Measurements from ENCODE around the gene SPATA21.

The SPATA21 gene

DNA sequence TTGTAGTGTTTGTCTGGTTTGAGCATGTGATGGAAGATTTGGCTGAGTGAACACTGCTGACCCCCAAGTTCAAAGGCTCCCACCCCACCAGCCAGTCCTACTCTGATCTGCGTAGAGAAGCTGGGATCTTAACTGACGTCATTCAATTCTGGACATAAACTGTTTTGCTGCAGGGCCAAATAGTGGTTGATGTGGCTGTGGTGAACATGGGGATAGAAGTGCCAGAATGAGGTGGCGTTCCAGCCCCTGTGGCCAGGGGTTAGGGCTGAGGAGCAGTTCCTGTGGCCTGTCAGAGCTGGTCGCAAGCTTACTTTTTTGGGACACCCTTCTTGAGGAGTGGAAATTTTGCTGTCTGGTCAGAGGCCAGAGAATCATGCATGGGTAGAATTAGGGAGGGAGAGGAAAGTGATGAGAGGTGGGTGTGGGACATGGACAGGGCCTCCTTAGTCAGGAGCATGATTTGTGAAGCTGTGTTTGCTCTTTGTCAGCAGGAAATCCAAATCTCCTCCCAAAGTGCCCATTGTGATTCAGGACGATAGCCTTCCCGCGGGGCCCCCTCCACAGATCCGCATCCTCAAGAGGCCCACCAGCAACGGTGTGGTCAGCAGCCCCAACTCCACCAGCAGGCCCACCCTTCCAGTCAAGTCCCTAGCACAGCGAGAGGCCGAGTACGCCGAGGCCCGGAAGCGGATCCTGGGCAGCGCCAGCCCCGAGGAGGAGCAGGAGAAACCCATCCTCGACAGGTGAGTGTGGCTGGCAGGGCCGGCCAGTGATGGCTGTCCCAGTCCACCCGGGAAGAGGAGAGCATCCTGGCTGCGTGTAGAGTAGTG is 44.3 kb downstream of the SPATA21 start:
- DNase-seq: no peak
- intact Hi-C loops (cut with DNase I): no loop called here

DNA sequence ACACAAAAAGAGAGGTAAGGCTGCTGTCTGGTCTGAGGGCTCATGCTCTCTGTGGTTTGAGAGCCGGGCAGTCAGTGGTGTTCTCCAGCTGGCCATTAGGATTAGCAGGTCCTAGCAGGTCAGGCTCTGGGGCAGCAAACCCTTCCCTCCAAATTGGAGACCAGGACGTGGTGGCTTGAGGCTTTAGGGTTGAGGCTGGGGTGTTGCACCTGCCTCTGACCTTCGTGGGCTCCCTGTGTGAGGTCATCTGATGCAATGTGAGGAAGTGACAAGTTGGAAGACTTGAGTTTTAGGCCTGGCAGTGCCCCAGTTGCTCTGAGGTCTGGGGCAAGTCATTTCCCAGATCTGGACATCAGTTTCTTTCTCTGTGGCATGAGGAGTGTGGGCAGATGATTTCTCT is 45.8 kb downstream of the SPATA21 start:
- no peak for DNase-seq
- intact Hi-C loops (cut with DNase I): no loop called here

DNA sequence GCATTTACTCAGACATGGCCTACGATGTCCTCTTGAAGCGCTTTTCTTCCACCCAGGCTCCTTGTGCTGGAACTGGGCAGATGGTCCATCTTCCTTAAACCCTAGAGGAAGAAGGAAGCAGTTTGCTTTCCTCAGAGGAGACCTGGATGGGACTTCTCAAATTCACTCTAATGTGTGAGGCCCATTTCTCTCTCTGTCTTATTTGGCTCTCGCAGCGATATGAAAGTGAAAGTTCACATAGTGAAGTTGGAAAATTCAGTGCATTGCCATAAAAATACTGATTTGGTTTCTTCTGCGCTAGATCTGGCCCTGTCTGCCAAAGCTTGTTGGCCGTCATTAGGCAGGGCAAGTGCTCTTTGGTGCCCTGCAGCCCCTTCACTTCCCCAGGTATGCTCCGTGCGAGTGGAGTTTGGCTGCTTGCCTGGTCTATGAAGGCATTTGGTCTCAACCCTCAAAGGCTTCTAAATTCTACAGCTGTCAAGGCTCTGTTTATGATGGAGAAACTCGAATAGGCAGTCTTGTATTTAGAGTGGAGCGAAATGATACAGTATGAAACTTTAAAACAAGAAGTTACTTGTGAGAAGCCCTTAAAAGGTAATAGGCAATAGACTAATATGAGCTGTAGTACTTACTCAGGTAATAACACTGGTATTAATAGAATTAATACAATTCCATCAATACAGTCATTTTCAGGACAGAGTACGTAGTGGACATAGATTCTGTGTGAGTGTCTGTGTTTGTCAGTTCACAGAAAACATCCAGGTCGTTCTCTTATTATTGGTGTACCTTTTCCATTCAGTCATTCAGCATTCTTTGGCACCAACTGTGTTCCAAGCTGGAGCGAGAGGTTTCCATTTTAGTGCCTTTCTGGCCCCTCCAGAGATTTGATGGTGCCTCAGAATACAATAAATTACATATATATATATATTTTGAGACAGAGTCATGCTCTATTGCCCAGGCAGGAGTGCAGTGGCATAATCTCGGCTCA is 49.7 kb downstream of the SPATA21 start:
- no peak for DNase-seq

DNA sequence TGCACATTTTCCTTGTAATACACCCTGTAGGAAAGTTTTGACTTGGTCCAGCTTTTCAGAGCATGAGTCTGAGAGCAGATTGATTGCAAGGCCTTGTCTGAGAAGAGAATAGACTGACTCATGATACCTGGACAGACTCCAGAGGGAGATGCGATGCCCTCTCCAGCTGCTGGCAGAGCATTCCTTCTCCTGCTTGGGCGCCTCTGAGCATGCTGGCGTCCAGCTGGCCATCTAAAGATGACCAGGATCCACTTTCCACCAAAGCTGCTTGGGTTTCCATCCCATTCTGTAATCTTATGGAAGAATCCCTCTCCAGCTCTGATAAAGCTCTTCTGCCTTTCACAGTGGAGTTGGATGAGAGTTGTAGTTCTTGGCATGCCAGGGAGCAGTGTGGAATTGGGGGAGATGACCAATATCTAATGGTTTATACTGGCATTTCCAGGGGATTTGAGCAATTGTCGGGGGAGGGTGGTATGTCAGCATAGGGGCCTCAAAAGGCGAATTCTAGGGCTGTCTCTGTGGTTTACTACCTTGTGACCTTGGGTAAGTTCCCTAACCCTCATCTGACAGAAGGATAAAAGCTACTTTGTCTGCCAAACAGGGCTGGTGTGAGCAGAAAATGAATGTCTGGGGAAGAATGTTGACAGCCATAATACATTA is 50.6 kb downstream of the SPATA21 start:
- peak in 23 of 42 donors; percentile 16 to 79 (median 42) for DNase-seq
- intact Hi-C loops (cut with DNase I): no loop called here

More for the DNA sequence above, 49.7 kb downstream of the SPATA21 start:
- intact Hi-C loops (cut with DNase I): no loop called here

DNA sequence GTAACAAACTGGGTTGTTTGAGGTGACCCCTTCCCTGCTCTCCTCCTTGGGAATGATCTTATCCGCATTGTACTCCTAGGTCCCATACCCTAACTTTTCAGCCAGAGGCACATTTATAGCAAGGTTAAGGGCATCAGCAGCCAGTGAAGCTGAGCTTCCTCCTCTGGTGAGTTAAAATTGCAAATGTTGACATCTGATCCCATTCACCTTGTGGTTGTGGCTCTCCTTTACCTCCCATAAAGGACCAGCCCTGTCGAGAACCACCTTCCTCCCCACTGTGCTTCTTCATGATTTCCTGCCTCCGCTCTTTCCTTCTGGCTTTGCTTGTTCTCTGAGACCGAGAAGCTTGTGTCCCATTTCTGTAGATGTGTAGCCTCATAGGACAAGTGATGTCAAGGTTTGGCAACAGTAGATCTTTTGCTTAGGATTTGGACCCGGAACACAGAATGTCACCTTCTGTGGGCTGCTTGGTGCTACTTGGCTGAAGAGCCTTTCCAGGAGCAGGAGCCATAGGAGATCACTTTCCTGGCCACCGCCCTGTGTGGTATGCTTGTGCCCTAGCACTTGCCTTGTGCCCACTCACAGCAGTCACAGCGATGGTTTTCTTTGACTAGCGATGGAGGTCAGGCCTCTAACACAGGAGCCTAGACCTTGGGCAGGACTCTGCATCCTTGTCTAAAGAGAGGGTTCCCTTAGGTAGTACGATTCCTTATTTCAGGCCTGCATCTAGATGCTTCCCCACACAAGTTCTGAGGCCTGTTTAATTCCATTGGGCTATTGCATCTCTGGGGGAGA is 51.4 kb downstream of the SPATA21 start:
- intact Hi-C loops (cut with DNase I): no loop called here
- DNase-seq: no peak

DNA sequence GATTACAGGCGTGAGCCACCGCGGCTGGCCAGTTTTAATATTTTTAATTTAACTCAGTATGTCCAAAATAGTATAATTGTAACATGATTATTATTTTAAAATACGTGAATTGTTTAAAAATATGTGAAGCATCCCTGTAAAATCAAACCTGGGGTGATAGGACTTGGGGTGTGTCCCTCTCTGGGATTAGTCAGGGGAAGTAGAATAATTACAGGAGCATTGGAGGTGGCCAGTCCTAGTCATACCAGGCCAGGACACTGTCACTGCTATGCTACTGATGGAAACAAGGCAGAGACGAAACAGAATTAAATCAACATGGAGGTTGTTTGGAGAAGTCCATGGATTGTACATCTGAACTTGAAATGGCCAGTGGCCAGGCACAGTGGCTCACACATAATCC is 53.3 kb downstream of the SPATA21 start:
- intact Hi-C loops (cut with DNase I): no loop called here
- no peak for DNase-seq

DNA sequence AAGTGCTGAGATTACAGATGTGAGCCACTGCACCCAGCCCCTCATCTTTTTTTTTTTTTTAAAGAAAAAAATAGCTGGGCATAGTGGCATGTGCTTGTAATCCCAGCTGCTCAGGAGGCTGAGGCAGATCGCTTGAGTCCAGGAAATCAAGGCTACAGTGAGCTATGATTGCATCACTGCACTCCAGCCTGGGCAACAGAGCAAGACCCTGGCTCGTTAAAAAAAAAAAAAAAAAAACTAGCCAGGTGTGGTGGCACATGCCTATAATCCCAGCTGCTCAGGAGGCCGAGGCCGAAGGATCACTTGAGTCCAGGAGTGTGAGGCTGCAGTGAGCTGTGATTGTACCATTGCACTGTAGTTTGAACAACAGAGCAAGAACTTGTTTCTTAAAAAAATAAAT is 56.4 kb downstream of the SPATA21 start:
- intact Hi-C loops (cut with DNase I): no loop called here

DNA sequence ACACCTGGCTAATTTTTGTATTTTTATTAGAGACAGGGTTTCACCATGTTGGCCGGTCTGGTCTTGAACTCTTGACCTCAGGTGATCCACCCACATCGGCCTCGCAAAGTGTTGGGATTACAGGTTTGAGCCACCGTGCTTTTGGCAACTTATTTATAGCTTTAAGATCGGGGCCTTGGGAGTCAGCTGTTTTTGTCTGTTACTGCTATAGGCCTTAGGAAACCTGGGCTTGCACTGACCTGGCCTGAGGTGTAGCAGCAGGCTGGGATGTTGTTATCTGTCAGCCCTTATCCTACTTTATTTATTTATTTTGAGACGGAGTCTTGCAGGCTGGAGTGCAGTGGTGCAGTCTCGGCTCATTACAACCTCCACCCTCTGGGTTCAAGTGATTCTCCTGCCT is 58.8 kb downstream of the SPATA21 start:
- no peak for DNase-seq
- intact Hi-C loops (cut with DNase I): no loop called here

More for the DNA sequence above, 56.4 kb downstream of the SPATA21 start:
- DNase-seq: no peak

DNA sequence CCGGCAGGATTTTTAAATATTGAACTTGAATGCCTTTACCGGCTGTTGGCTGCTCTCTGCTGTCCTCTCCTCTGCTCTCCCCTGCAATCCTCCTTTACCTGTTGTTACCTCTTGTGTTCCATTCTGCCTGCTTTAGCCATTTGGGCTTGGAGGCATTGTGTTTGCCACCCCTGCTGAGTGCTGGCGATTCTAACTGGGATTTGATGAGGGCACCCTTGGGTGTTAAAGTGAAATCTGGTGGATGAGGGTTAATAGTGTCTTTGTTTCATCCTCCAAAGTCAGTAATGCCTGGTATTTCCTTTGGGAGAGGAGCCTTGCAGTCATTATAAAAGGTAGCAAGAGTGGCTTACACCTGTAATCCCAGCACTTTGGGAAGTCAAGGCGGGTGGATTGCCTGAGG is 60.3 kb downstream of the SPATA21 start:
- intact Hi-C loops (cut with DNase I): no loop called here

DNA sequence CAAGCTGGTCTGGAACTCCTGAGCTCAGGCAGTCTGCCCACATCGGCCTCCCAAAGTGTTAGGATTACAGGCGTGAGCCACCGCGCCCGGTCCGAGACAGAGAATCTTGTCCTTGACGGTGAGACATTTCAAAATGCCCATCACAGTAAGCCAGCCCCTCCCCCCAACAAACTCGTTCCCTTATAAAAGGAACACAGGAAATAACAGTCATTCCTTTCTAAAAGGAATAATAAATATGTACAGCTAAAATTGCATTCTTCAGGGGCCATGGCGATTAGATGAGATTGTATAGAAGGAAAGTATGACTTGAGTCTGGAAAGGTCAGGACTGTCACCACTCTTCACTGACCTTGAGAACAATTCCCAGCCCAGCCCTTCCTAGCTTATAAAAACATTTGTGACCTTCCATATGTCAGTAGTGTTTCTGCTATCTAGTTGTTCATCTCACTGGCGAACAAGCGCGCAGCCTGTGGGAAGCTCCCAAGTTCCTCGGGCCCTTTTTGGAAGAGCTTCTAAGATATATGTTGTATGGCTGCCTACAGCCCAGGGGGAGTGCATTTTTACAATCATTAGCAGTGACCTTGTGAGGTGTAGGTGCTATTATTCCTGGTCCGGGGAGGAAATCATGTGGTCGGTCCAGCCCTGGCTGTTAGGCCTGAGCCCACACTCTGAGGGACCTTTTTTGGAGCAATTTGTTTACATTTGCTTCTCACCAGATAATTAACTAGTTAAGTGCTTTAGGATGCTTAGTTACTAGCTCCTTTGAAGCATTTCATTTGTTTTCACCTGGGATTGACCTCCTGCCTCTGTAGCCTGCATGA is 61.5 kb downstream of the SPATA21 start:
- intact Hi-C loops (cut with DNase I): no loop called here

More for the DNA sequence above, 60.3 kb downstream of the SPATA21 start:
- no peak for DNase-seq

DNA sequence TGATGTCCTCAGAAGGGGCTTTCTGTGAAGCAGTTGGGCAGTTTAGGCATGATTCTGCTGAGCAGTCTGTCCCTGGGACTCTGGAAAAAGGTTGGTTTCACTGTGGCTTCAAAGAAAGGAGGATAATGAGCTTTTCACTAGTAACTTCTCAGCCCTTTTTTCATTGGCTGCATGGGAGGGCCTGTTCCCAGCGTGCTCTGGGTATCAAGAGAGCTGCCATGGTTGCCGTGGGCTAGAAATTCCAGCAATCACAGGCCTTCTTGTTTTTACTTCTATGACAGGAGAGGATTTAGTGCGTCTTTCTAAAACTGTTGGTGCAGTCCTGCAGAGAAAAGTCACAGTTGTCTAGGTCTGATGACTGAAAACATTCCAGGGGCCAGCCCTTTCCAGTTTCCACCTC is 63.0 kb downstream of the SPATA21 start:
- intact Hi-C loops (cut with DNase I): no loop called here
- peak in 3 of 42 donors; percentile 43 to 46 (median 44) for DNase-seq

More for the DNA sequence above, 61.5 kb downstream of the SPATA21 start:
- DNase-seq: no peak

DNA sequence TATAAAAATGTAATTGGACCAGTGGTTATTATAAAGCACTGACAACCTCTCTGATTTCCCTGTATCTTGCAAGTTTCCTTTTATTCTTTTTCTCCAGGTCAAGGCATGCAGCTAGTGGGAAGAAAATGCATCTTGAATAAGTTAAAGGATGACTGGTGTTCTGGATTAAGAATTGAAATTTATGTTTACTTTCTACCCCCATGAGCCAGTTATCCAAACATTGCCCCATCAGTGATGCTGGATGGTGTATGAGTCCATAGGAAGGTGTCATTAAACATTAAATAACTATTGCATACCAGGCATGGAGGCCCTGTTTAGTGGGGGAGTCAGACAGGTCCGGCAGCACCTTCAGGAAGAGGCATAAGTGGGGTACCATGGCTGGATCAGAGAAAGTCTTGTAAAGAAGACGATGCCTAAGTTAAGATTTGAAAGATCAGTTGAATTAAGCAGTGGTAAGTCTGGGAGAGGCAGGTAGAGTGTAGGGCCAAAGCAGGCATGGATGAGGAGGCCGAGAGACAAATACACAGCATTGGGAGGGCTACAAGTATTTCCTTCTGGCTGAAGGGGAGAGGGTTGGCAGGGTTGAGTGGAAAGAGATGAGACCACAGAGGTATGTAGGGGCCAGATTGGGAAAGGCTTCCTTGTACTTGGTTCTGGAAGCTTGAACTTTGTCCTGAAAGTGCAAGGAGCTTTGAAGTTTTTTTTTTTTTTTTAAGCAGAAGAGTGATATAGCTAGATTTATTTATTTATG is 64.5 kb downstream of the SPATA21 start:
- no peak for DNase-seq

DNA sequence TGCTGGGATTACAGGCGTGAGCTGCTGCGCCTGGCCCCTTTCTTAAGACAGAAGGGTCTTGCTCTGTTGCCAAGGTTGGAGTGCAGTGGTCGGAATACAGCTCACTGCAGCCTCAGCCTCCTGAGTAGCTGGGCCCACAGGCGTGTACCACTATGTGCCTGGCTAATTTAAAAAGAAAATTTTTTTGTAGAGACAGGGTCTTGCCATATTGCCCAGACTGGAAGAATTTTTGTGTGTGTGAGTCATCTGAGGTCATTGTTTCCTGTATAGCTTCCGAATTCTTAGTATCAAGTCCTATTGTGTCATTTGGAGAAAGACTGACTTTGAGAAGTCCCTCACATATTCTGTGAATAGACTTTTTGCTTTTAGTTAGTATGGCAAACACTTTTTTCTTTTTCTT is 65.5 kb downstream of the SPATA21 start:
- no peak for DNase-seq
- intact Hi-C loops (cut with DNase I): no loop called here

More for the DNA sequence above, 64.5 kb downstream of the SPATA21 start:
- intact Hi-C loops (cut with DNase I): no loop called here

DNA sequence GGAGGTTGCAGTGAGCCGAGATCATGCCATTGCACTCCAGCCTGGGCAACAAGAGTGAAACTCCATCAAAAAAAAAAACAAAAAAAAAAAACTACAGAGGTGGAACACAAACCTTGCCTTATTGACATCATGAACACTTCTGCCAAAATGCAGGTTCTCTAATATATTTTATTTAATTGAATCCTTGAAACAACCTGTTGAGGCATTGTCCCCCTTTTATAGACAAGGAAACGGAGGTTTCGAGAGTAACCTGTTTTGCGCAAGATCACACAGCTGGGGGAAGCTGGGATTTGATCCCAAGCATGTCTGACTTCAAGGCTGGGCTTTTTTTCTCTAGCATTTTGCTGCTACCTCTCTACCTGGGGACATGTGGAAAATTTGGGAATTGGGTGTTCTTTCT is 67.4 kb downstream of the SPATA21 start:
- intact Hi-C loops (cut with DNase I): loop anchor here (10.0 kb wide), 1 partner anchor 285 kb away; no protein-coding TSS in a partner anchor
- DNase-seq: no peak

DNA sequence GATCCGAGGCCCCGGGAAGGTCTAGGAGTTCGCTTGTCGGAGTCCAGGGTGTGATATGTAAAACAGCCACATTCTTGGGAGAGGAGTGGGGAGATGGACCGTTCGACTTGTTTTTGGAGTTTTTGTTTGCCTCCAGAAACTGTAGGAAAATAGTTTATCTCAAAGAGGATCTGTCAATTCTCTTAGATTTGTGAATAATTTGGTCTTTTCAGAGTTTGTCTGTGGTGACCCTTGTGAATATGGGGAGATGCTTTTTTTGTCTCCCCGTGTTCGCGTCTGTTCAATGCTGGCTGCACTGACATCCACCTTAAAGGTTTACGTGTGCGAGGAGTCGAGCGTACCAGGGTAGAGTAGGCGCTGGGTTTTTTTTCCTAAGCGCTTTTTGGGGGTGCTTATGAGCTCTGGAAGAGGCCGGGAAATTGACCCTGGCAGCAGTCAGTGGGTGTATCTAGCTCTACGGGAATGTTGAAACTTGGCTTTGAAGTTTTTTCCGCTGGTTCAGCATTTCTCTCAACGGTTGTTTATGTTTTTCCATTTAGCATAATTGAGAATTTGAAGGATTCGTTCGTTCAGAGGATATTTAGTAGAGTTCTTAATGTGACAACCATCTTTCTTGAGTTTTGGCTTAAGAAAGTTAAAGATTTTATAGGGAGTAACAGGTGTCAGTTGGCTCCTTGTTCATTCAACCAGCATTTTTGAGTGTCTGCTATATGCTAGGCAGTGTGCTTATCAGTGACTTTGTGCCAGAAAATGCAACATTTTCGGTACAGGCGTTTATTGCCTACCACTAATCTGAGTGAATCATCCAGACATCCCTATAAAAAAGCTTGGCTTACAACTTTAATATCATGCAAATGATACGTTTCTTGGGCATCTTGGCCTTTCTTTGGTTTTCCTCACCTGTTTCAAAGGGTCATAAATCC is 69.0 kb downstream of the SPATA21 start:
- intact Hi-C loops (cut with DNase I): loop anchor here (10.0 kb wide), 1 partner anchor 283 kb away; no protein-coding TSS in a partner anchor
- DNase-seq: no peak
